CD4-positive, CD25-positive, alpha-beta regulatory T cell (primary cell): ENCODE data around the gene HAND2. TPM values are rescaled to one million over a fixed set of nuclear protein-coding genes. Genes with fewer than 3 reads are reported as not detected.

Source experiments
- ATAC-seq, 2 donors: fragments of 150-1000 bp; cut with Tn5 transposase; one replicate each; pipeline ENCODE4 v1.10.0; 2021; ENCODE audit warnings: low read depth in 2 of 2, moderate number of reproducible peaks in 2 of 2, moderate library complexity in 1 of 2
- DNase-seq, 3 donors: peaks; one replicate each; pipeline versions ENCODE4 v3.0.0 to v3.0.0-alpha.2; 2012 to 2022; ENCODE audit warnings: mixed read lengths in 1 of 3
- H3K27ac ChIP-seq: one replicate; pipeline ENCODE4 v1.7.0; 2013; ENCODE audit warnings: mild to moderate bottlenecking, low read length; ENCODE audit not compliant: insufficient read depth, poor library complexity, severe bottlenecking
- H3K27me3 ChIP-seq: one replicate; pipeline ENCODE4 v1.7.0; 2013; ENCODE audit warnings: low read length; ENCODE audit not compliant: control insufficient read depth, insufficient read depth
- H3K36me3 ChIP-seq: one replicate; pipeline ENCODE4 v1.7.0; 2013; ENCODE audit warnings: mild to moderate bottlenecking, low read length, moderate library complexity; ENCODE audit not compliant: control insufficient read depth, insufficient read depth
- H3K4me1 ChIP-seq: 2 replicates; pipeline ENCODE4 v1.7.0; 2013; ENCODE audit warnings: mild to moderate bottlenecking, low read length; ENCODE audit not compliant: insufficient read depth, control insufficient read depth, poor library complexity, severe bottlenecking
- H3K4me3 ChIP-seq: one replicate; pipeline ENCODE4 v1.7.0; 2013; ENCODE audit warnings: low read depth, mild to moderate bottlenecking, low read length, moderate library complexity
- H3K9me3 ChIP-seq, 2 experiments: 1 replicate in 1 of 2; 2 replicates in 1 of 2; pipeline ENCODE4 v1.7.0; 2013; ENCODE audit warnings: low read length in 2 of 2, mild to moderate bottlenecking in 1 of 2, moderate library complexity in 1 of 2; ENCODE audit not compliant: control insufficient read depth in 2 of 2
- H3K27ac Mint-ChIP-seq, 3 donors: one replicate each; pipeline ENCODE4 v1.8.0; 2020 to 2022; ENCODE audit warnings: mild to moderate bottlenecking in 3 of 3, mixed read lengths in 3 of 3, moderate library complexity in 2 of 3
- H3K27me3 Mint-ChIP-seq: one replicate; pipeline ENCODE4 v1.8.0; 2022; ENCODE audit warnings: mild to moderate bottlenecking, mixed read lengths
- H3K36me3 Mint-ChIP-seq: one replicate; pipeline ENCODE4 v1.8.0; 2020; ENCODE audit warnings: mixed read lengths
- H3K4me1 Mint-ChIP-seq, 4 donors: one replicate each; pipeline ENCODE4 v1.8.0; 2020 to 2022; ENCODE audit warnings: mixed read lengths in 4 of 4, mild to moderate bottlenecking in 1 of 4
- H3K4me3 Mint-ChIP-seq, 4 donors: one replicate each; pipeline ENCODE4 v1.8.0; 2020 to 2022; ENCODE audit warnings: mild to moderate bottlenecking in 4 of 4, mixed read lengths in 4 of 4, moderate library complexity in 3 of 4
- H3K9me3 Mint-ChIP-seq, 7 donors: one replicate each; pipeline ENCODE4 v1.8.0; 2020 to 2022; ENCODE audit warnings: mixed read lengths in 7 of 7, mild to moderate bottlenecking in 3 of 7, moderate library complexity in 2 of 7
- polyA plus RNA-seq, 4 donors: library from polyadenylated mRNA; unstranded; fragments of 300-500 nt; fragmentation: Illumina TruSeq; gene quantifications; one replicate each; pipeline ENCODE4 v1.2.3, GENCODE V29; 2021
- total RNA-seq: library from RNA; stranded (reverse); gene quantifications from one replicate; pipeline ENCODE4 v1.2.3, GENCODE V29; 2022

Gene HAND2
- total and polyA plus RNA-seq, 5 donors from 2014 or later = not detected

- no peak for ATAC-seq
- H3K4me1 ChIP-seq = peaks cover 10% of the 10 kb centered on the region
- no peaks in the 10 kb centered on the region for H3K36me3 ChIP-seq
- H3K36me3 Mint-ChIP-seq = no peaks in the 10 kb centered on the region
- H3K9me3 ChIP-seq = no peaks in the 10 kb centered on the region
- no peak overlapping the region for H3K27ac ChIP-seq
- H3K4me1 Mint-ChIP-seq = peaks cover 2 to 18% (median 6%) of the 10 kb centered on the region in 4 donors
- DNase-seq = no peak
- peaks cover 0 to 20% (median 3%) of the 10 kb centered on the region in 7 donors for H3K9me3 Mint-ChIP-seq
- H3K27me3 ChIP-seq = peaks cover 39% of the 10 kb centered on the region
- peak overlapping the region in 2 of 4 donors; percentile 29 to 58 for H3K4me3 Mint-ChIP-seq
- H3K27ac Mint-ChIP-seq = no peak overlapping the region
- peaks cover 99% of the 10 kb centered on the region for H3K27me3 Mint-ChIP-seq
- no peak overlapping the region for H3K4me3 ChIP-seq
Measured at GRCh38 chr4:173522160-173522950, 7.7 kb downstream of the HAND2 start.

- Histone ChIP-seq H3K9me3 (no peaks in the 10 kb centered on the region), H3K27me3 (peaks cover 37% of the 10 kb centered on the region), H3K4me3 (no peak overlapping the region), H3K27ac (no peak overlapping the region), H3K4me1 (peaks cover 10% of the 10 kb centered on the region), H3K36me3 (no peaks in the 10 kb centered on the region)
- no peak for ATAC-seq
- H3K4me1 Mint-ChIP-seq = peaks cover 3 to 21% (median 7%) of the 10 kb centered on the region in 4 donors
- H3K4me3 Mint-ChIP-seq = no peak overlapping the region
- DNase-seq = no peak
- peaks cover 0 to 18% (median 3%) of the 10 kb centered on the region in 7 donors for H3K9me3 Mint-ChIP-seq
- H3K36me3 Mint-ChIP-seq = no peaks in the 10 kb centered on the region
- H3K27me3 Mint-ChIP-seq = peaks cover 99% of the 10 kb centered on the region
- H3K27ac Mint-ChIP-seq = no peak overlapping the region
Measured at GRCh38 chr4:173521467-173522159, 8.4 kb downstream of the HAND2 start.

- H3K4me1 ChIP-seq = peaks cover 10% of the 10 kb centered on the region
- no peaks in the 10 kb centered on the region for H3K36me3 ChIP-seq
- no peak overlapping the region for H3K4me3 ChIP-seq
- H3K4me3 Mint-ChIP-seq = no peak overlapping the region
- H3K27me3 ChIP-seq = peaks cover 37% of the 10 kb centered on the region
- no peaks in the 10 kb centered on the region for H3K36me3 Mint-ChIP-seq
- peaks cover 99% of the 10 kb centered on the region for H3K27me3 Mint-ChIP-seq
- no peaks in the 10 kb centered on the region for H3K9me3 ChIP-seq
- ATAC-seq (no peak), DNase-seq (no peak)
- H3K27ac Mint-ChIP-seq = no peak overlapping the region
- H3K27ac ChIP-seq = no peak overlapping the region
- H3K4me1 Mint-ChIP-seq = peaks cover 3 to 21% (median 6%) of the 10 kb centered on the region in 4 donors
- H3K9me3 Mint-ChIP-seq = peaks cover 0 to 16% (median 3%) of the 10 kb centered on the region in 7 donors
Measured at GRCh38 chr4:173520921-173521466, 9.0 kb downstream of the HAND2 start.

- Mint-ChIP-seq H3K4me1 (peaks cover 3 to 19% (median 5%) of the 10 kb centered on the region in 4 donors), H3K36me3 (no peaks in the 10 kb centered on the region), H3K27ac (no peak overlapping the region), H3K4me3 (peak overlapping the region in 1 of 4 donors; percentile 84), H3K9me3 (peaks cover 0 to 15% (median 6%) of the 10 kb centered on the region in 7 donors), H3K27me3 (peaks cover 99% of the 10 kb centered on the region)
- Histone ChIP-seq H3K4me1 (peaks cover 10% of the 10 kb centered on the region), H3K27ac (no peak overlapping the region), H3K4me3 (no peak overlapping the region), H3K27me3 (peaks cover 48% of the 10 kb centered on the region), H3K36me3 (no peaks in the 10 kb centered on the region), H3K9me3 (no peaks in the 10 kb centered on the region)
- DNase-seq (no peak), ATAC-seq (no peak)
Measured at GRCh38 chr4:173519111-173520101, 10.6 kb downstream of the HAND2 start.

GRCh38 chr4:173518425-173519102 lies 11.5 kb downstream of the HAND2 start:
- peaks cover 0 to 11% (median 6%) of the 10 kb centered on the region in 7 donors for H3K9me3 Mint-ChIP-seq
- no peaks in the 10 kb centered on the region for H3K9me3 ChIP-seq
- H3K4me1 Mint-ChIP-seq = peaks cover 3 to 19% (median 5%) of the 10 kb centered on the region in 4 donors
- DNase-seq (no peak), ATAC-seq (no peak)
- H3K27me3 Mint-ChIP-seq = peaks cover 98% of the 10 kb centered on the region
- H3K36me3 Mint-ChIP-seq = no peaks in the 10 kb centered on the region
- peaks cover 53% of the 10 kb centered on the region for H3K27me3 ChIP-seq
- no peaks in the 10 kb centered on the region for H3K36me3 ChIP-seq
- H3K4me3 Mint-ChIP-seq = peak overlapping the region in 1 of 4 donors; percentile 84
- peaks cover 10% of the 10 kb centered on the region for H3K4me1 ChIP-seq
- no peak overlapping the region for H3K4me3 ChIP-seq
- H3K27ac Mint-ChIP-seq = no peak overlapping the region
- H3K27ac ChIP-seq = no peak overlapping the region

GRCh38 chr4:173517781-173518424 lies 12.1 kb downstream of the HAND2 start:
- Mint-ChIP-seq H3K27me3 (peaks cover 98% of the 10 kb centered on the region), H3K27ac (no peak overlapping the region), H3K4me1 (peaks cover 3 to 16% (median 5%) of the 10 kb centered on the region in 4 donors), H3K36me3 (no peaks in the 10 kb centered on the region), H3K9me3 (peaks cover 0 to 9% (median 6%) of the 10 kb centered on the region in 7 donors), H3K4me3 (no peak overlapping the region)
- H3K27ac ChIP-seq = no peak overlapping the region
- peaks cover 10% of the 10 kb centered on the region for H3K4me1 ChIP-seq
- peaks cover 52% of the 10 kb centered on the region for H3K27me3 ChIP-seq
- no peaks in the 10 kb centered on the region for H3K36me3 ChIP-seq
- H3K9me3 ChIP-seq = no peaks in the 10 kb centered on the region
- ATAC-seq (no peak), DNase-seq (no peak)
- H3K4me3 ChIP-seq = no peak overlapping the region
